HepG2 (cell line): ENCODE data around the gene FAM171A2. TPM values are rescaled to one million over a fixed set of nuclear protein-coding genes. Genes with fewer than 3 reads are reported as not detected.

ENCODE experiments used
- AGO2 ChIP-seq: fragments of 200-400 bp; formaldehyde crosslinking; optimal IDR thresholded peaks from 2 replicates; pipeline ENCODE3; 2017; ENCODE audit warnings: mild to moderate bottlenecking, low read depth, low read length, moderate library complexity
- FLYWCH1 ChIP-seq: sonication (generic); formaldehyde crosslinking; IDR thresholded peaks from 2 replicates; pipeline ENCODE4 v1.8.1; 2023; ENCODE audit warnings: mild to moderate bottlenecking, missing genetic modification reagents
- HIC2 ChIP-seq: sonication (generic); formaldehyde crosslinking; IDR thresholded peaks from 2 replicates; pipeline ENCODE4 v1.9.0; 2022; ENCODE audit warnings: low read depth, missing genetic modification reagents
- HOXA5 ChIP-seq: sonication (generic); formaldehyde crosslinking; IDR thresholded peaks from 2 replicates; pipeline ENCODE4 v1.4.0; 2020; ENCODE audit warnings: missing genetic modification reagents
- MBNL3 ChIP-seq: fragments of 250-450 bp; sonication (Bioruptor Pico); conservative IDR thresholded peaks from 2 replicates; pipeline ENCODE4 v1.8.0; 2022; ENCODE audit warnings: mild to moderate bottlenecking, inconsistent platforms
- NFYC ChIP-seq: IDR thresholded peaks from 2 replicates; pipeline ENCODE4 v1.6.1; 2016; ENCODE audit warnings: missing genetic modification reagents, missing compliant biosample characterization
- PRDM15 ChIP-seq: sonication (generic); formaldehyde crosslinking; IDR thresholded peaks from 2 replicates; pipeline ENCODE4 v1.4.0; 2020; ENCODE audit warnings: missing genetic modification reagents
- PRMT3 ChIP-seq: sonication (generic); formaldehyde crosslinking; IDR thresholded peaks from 2 replicates; pipeline ENCODE4 v1.8.1; 2022; ENCODE audit warnings: low read depth, mild to moderate bottlenecking, moderate library complexity, missing genetic modification reagents, borderline replicate concordance
- RORA ChIP-seq: sonication (generic); formaldehyde crosslinking; IDR thresholded peaks from 2 replicates; pipeline ENCODE4 v1.5.0; 2020; ENCODE audit warnings: mild to moderate bottlenecking, missing genetic modification reagents, moderate library complexity
- SSRP1 ChIP-seq: IDR thresholded peaks from 2 replicates; pipeline ENCODE4 v1.6.1; 2016; ENCODE audit warnings: control low read depth
- TRAFD1 ChIP-seq: sonication (generic); formaldehyde crosslinking; IDR thresholded peaks from 2 replicates; pipeline ENCODE4 v1.5.1; 2020; ENCODE audit warnings: missing genetic modification reagents, mild to moderate bottlenecking, borderline replicate concordance
- ZMAT3 ChIP-seq: sonication (generic); formaldehyde crosslinking; conservative IDR thresholded peaks from 2 replicates; pipeline ENCODE4 v1.7.0; 2021; ENCODE audit warnings: missing genetic modification reagents
- ZNF180 ChIP-seq: sonication (generic); formaldehyde crosslinking; IDR thresholded peaks from 2 replicates; pipeline ENCODE4 v1.4.0; 2020; ENCODE audit warnings: low read depth, missing genetic modification reagents, borderline replicate concordance
- ZNF30 ChIP-seq: sonication (generic); formaldehyde crosslinking; IDR thresholded peaks from 2 replicates; pipeline ENCODE4 v1.5.0; 2020; ENCODE audit warnings: mild to moderate bottlenecking, missing genetic modification reagents
- ZNF33A ChIP-seq: sonication (generic); formaldehyde crosslinking; IDR thresholded peaks from 2 replicates; pipeline ENCODE4 v1.5.1; 2020; ENCODE audit warnings: missing genetic modification reagents, mild to moderate bottlenecking, moderate library complexity, borderline replicate concordance
- ZNF431 ChIP-seq: sonication (generic); formaldehyde crosslinking; IDR thresholded peaks from 2 replicates; pipeline ENCODE4 v1.9.0; 2022; ENCODE audit warnings: missing genetic modification reagents, low read depth, mild to moderate bottlenecking, borderline replicate concordance
- ZNF446 ChIP-seq: sonication (generic); formaldehyde crosslinking; IDR thresholded peaks from 2 replicates; pipeline ENCODE4 v1.5.0; 2020; ENCODE audit warnings: mild to moderate bottlenecking, missing genetic modification reagents
- ZSCAN20 ChIP-seq: sonication (generic); formaldehyde crosslinking; IDR thresholded peaks from 2 replicates; pipeline ENCODE4 v1.4.0; 2020; ENCODE audit warnings: missing genetic modification reagents, mild to moderate bottlenecking, borderline replicate concordance
- polyA plus RNA-seq, 8 experiments: library from polyadenylated mRNA; depleted of rRNA in 3 of 8; stranded (reverse) in 7 of 8; unstranded in 1 of 8; fragments of >200 nt; fragmentation: Illumina TruSeq in 4 of 8; extraction: Trizol in 4 of 8; gene quantifications; 2 replicates each; pipeline versions ENCODE4 v1.2.1 to v1.2.3, GENCODE V29; 2011 to 2016; ENCODE audit warnings: low read depth in 4 of 8, missing spikeins in 1 of 8, mixed read lengths in 1 of 8; ENCODE audit not compliant: insufficient read depth in 1 of 8
- total RNA-seq, 5 experiments: library from RNA; depleted of rRNA; stranded (reverse); fragments of >200 nt; fragmentation: Illumina TruSeq; extraction: Trizol; gene quantifications; 2 replicates each; pipeline ENCODE4 v1.2.3, GENCODE V29; 2016; ENCODE audit warnings: low read depth in 1 of 5
- TF ChIP-seq, protein P1 (sequence below): sonication (generic); formaldehyde crosslinking; IDR thresholded peaks from 2 replicates; pipeline ENCODE4 v1.4.0; 2020; ENCODE audit warnings: low read depth, missing genetic modification reagents

The FAM171A2 gene
- total and polyA plus RNA-seq, 2 of the 13 experiments (the other 11 are each of a cell fraction or from before 2014, with no cell fraction given), result 1.8 to 3.6 TPM

DNA sequence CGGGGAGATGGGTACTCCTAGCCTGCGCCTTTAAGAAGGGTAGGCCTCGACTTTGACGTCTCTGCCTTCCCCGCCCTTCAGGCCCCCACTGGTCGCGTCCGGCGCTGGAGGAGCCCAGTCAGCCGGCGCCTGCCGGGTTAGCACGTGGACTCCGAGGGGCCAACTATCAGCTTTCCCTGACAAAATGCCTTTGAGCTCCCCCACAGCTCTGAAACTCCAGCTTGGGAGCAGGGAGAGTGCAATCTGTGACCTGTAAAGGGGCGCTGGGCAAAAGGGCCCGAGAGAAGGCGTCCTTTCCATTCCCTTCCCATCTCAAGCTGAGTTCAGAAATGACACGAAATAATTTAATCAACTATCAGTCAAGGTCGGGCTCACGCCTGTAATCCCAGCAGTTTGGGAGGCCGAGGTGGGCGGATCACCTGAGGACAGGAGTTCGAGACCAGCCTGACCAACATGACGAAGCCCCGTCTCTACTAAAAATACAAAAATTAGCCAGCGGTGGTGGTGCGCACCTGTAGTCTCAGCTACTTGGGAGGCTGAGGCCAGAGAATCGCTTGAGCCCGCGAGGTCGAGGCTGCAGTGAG lies 36.7 kb downstream of the FAM171A2 start (continued):
- no peak for TF ChIP-seq ZNF446 (CRISPR knock-in tag)
- TF ChIP-seq, protein P1, sequence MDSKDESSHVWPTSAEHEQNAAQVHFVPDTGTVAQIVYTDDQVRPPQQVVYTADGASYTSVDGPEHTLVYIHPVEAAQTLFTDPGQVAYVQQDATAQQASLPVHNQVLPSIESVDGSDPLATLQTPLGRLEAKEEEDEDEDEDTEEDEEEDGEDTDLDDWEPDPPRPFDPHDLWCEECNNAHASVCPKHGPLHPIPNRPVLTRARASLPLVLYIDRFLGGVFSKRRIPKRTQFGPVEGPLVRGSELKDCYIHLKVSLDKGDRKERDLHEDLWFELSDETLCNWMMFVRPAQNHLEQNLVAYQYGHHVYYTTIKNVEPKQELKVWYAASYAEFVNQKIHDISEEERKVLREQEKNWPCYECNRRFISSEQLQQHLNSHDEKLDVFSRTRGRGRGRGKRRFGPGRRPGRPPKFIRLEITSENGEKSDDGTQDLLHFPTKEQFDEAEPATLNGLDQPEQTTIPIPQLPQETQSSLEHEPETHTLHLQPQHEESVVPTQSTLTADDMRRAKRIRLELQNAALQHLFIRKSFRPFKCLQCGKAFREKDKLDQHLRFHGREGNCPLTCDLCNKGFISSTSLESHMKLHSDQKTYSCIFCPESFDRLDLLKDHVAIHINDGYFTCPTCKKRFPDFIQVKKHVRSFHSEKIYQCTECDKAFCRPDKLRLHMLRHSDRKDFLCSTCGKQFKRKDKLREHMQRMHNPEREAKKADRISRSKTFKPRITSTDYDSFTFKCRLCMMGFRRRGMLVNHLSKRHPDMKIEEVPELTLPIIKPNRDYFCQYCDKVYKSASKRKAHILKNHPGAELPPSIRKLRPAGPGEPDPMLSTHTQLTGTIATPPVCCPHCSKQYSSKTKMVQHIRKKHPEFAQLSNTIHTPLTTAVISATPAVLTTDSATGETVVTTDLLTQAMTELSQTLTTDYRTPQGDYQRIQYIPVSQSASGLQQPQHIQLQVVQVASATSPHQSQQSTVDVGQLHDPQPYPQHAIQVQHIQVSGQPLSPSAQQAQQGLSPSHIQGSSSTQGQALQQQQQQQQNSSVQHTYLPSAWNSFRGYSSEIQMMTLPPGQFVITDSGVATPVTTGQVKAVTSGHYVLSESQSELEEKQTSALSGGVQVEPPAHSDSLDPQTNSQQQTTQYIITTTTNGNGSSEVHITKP (CRISPR knock-in tag), result peak; percentile 91
- TF ChIP-seq ZNF431 (CRISPR knock-in tag), result no peak
- no peak for TF ChIP-seq HOXA5
- 0 out of 2 replicates have a peak, but pooled peaks have one; percentile 48 for TF ChIP-seq ZMAT3 (CRISPR knock-in tag)
- no peak for TF ChIP-seq FLYWCH1 (CRISPR knock-in tag)
- 0 out of 2 replicates have a peak, but pooled peaks have one; percentile 15 for TF ChIP-seq PRDM15 (CRISPR knock-in tag)
- TF ChIP-seq ZSCAN20 (CRISPR knock-in tag), result 0 out of 2 replicates have a peak, but pooled peaks have one; percentile 37
- TF ChIP-seq ZNF180 (CRISPR knock-in tag), result no peak
- peak; percentile 76 for TF ChIP-seq NFYC (CRISPR knock-in tag)
- no peak for TF ChIP-seq MBNL3 (CRISPR knock-in tag)
- TF ChIP-seq PRMT3 (CRISPR knock-in tag), result no peak
- no peak for TF ChIP-seq RORA (CRISPR knock-in tag)
- no peak for TF ChIP-seq ZNF30 (CRISPR knock-in tag)
- no peak for TF ChIP-seq TRAFD1 (CRISPR knock-in tag)
- no peak for TF ChIP-seq HIC2
- TF ChIP-seq ZNF33A (CRISPR knock-in tag), result no peak
- no peak for TF ChIP-seq SSRP1
- TF ChIP-seq AGO2, result no peak
